ENCODE results near the gene CHGA. TPM values are rescaled to one million over a fixed set of nuclear protein-coding genes. Genes with fewer than 3 reads are reported as not detected.

Gene CHGA
- total RNA-seq, 1 experiment from 2014 or later: not detected

DNA sequence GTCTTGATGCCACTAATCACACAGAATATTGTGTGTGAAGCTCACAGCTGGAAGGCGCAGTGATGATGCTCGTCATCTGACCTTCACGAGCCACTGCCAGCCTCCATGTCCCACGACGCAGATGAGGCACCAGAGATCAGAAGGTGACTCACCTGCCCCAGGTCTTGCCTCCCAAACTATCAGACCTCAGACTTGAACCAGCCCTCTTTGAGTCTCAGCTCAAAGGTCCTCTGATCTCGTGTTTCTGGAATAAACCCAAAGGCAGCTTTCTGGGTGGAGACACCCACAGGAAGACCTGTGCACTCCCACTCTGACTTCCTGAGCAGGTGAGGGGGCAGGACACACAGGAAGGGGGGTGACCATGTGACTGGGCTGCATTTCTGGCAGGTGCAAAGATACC, 19.6 kb upstream of the CHGA start:
- Histone ChIP-seq H3K4me3 (ENCODE audit: low read depth in 2 of 2, low read length in 2 of 2) (no peak overlapping the region), H3K27ac (ENCODE audit: low read length) (no peak overlapping the region), H3K9me3 (ENCODE audit: control insufficient read depth, insufficient read depth, low read depth, low read length) (no peaks in the 10 kb centered on the region), H3K4me1 (ENCODE audit: control insufficient read depth, insufficient read depth, low read length) (no peaks in the 10 kb centered on the region), H3K27me3 (ENCODE audit: control insufficient read depth, insufficient read depth, low read length) (no peaks in the 10 kb centered on the region), H3K36me3 (ENCODE audit: control insufficient read depth, insufficient read depth, low read length) (no peaks in the 10 kb centered on the region)
- POLR2A ChIA-PET: no interaction called here
- CTCF ChIA-PET: no interaction called here
- in situ Hi-C loops (cut with HindIII; ENCODE audit: low pct_unique_long_range_greater_than_20kb, low sequenced_read_pairs): no loop called here
- intact Hi-C loops (cut with micrococcal nuclease; ENCODE audit: unreplicated experiment): no loop called here
- BruUV-seq (replicated peaks): no TSS peak
- ATAC-seq: no peak
- no peak for TF ChIP-seq REST (IDR thresholded peaks at IDR 0.05; ENCODE audit: insufficient read depth in 1 of 2, low read depth in 2 of 2, low read length in 1 of 2)
- TF ChIP-seq POLR2AphosphoS5 (IDR thresholded peaks at IDR 0.05; ENCODE audit: low read depth, low read length): no peak
- no peak for TF ChIP-seq SIN3A (IDR thresholded peaks at IDR 0.05; ENCODE audit: borderline replicate concordance, insufficient read depth, low read depth, low read length)
- TF ChIP-seq, protein P1, sequence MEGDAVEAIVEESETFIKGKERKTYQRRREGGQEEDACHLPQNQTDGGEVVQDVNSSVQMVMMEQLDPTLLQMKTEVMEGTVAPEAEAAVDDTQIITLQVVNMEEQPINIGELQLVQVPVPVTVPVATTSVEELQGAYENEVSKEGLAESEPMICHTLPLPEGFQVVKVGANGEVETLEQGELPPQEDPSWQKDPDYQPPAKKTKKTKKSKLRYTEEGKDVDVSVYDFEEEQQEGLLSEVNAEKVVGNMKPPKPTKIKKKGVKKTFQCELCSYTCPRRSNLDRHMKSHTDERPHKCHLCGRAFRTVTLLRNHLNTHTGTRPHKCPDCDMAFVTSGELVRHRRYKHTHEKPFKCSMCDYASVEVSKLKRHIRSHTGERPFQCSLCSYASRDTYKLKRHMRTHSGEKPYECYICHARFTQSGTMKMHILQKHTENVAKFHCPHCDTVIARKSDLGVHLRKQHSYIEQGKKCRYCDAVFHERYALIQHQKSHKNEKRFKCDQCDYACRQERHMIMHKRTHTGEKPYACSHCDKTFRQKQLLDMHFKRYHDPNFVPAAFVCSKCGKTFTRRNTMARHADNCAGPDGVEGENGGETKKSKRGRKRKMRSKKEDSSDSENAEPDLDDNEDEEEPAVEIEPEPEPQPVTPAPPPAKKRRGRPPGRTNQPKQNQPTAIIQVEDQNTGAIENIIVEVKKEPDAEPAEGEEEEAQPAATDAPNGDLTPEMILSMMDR (IDR thresholded peaks at IDR 0.05): no peak
- TF ChIP-seq TCF7L2 (IDR thresholded peaks at IDR 0.05; ENCODE audit: low read depth, low read length): no peak
- no peak for DNase-seq (ENCODE audit: low read depth, low spot score)

DNA sequence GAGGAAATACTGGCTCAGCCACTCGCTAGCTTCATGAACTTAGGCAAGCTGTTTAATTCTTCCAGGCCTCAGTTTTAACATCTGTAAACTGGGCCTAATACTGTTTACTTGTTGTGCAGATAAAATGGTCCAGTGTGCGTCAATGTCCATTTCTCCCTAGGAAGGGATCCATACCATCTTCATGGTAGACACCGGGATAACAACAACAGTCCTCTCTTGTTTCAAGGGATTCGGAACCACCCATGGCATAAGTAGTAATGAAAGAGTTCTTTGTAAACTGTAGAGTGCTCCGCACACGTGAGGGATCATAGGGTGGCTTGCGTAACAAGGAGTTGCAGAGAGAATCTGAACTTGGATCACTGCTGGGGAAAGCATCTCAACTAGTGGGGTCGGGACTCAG, 17.3 kb upstream of the CHGA start:
- H3K27ac ChIP-seq (ENCODE audit: low read length): no peak overlapping the region
- H3K4me1 ChIP-seq (ENCODE audit: control insufficient read depth, insufficient read depth, low read length): no peaks in the 10 kb centered on the region
- no peak for TF ChIP-seq REST (IDR thresholded peaks at IDR 0.05; ENCODE audit: insufficient read depth in 1 of 2, low read depth in 2 of 2, low read length in 1 of 2)
- TF ChIP-seq SIN3A (IDR thresholded peaks at IDR 0.05; ENCODE audit: borderline replicate concordance, insufficient read depth, low read depth, low read length): no peak
- TF ChIP-seq, protein P1 (IDR thresholded peaks at IDR 0.05): no peak
- TF ChIP-seq TCF7L2 (IDR thresholded peaks at IDR 0.05; ENCODE audit: low read depth, low read length): no peak
- no peak for TF ChIP-seq POLR2AphosphoS5 (IDR thresholded peaks at IDR 0.05; ENCODE audit: low read depth, low read length)
- ChIA-PET CTCF (no interaction called here), POLR2A (no interaction called here)
- H3K9me3 ChIP-seq (ENCODE audit: control insufficient read depth, insufficient read depth, low read depth, low read length): no peaks in the 10 kb centered on the region
- BruUV-seq (replicated peaks): no TSS peak
- no peak for ATAC-seq
- no peaks in the 10 kb centered on the region for H3K27me3 ChIP-seq (ENCODE audit: control insufficient read depth, insufficient read depth, low read length)
- DNase-seq (ENCODE audit: low read depth, low spot score): no peak
- intact Hi-C loops (cut with micrococcal nuclease; ENCODE audit: unreplicated experiment) (no loop called here), in situ Hi-C loops (cut with HindIII; ENCODE audit: low pct_unique_long_range_greater_than_20kb, low sequenced_read_pairs) (no loop called here)
- H3K36me3 ChIP-seq (ENCODE audit: control insufficient read depth, insufficient read depth, low read length): no peaks in the 10 kb centered on the region
- H3K4me3 ChIP-seq (ENCODE audit: low read depth in 2 of 2, low read length in 2 of 2): no peak overlapping the region

All from Panc1 (cell line).